ENCODE data around the gene ANKRD33B. TPM values are rescaled to one million over a fixed set of nuclear protein-coding genes. Genes with fewer than 3 reads are reported as not detected.

ANKRD33B gene
- total RNA-seq, 1 experiment from 2014 or later: not detected

DNA sequence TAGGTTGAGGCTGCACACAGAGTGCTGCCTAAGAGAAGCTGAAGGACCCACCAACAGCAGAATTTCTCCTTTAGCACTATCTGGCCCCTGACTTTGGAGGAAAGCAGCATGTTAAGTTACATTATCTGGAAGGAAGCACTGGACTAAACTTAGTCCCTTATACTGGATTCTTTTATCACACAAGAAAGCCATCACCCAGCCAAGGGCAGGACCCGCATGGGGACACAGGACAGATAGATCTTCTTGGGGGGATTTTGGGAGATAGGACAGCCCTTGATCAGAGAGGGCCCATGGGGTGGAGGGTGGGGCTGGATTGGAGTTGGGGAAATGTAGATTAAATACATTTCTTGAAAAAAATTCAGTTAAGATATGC, 14.4 kb downstream of the ANKRD33B start:
- DNase-seq (ENCODE audit: low spot score): no peak

GRCh38 chr5:10578869-10579268, 15.0 kb downstream of the ANKRD33B start:
- DNase-seq (ENCODE audit: low spot score): no peak

DNA sequence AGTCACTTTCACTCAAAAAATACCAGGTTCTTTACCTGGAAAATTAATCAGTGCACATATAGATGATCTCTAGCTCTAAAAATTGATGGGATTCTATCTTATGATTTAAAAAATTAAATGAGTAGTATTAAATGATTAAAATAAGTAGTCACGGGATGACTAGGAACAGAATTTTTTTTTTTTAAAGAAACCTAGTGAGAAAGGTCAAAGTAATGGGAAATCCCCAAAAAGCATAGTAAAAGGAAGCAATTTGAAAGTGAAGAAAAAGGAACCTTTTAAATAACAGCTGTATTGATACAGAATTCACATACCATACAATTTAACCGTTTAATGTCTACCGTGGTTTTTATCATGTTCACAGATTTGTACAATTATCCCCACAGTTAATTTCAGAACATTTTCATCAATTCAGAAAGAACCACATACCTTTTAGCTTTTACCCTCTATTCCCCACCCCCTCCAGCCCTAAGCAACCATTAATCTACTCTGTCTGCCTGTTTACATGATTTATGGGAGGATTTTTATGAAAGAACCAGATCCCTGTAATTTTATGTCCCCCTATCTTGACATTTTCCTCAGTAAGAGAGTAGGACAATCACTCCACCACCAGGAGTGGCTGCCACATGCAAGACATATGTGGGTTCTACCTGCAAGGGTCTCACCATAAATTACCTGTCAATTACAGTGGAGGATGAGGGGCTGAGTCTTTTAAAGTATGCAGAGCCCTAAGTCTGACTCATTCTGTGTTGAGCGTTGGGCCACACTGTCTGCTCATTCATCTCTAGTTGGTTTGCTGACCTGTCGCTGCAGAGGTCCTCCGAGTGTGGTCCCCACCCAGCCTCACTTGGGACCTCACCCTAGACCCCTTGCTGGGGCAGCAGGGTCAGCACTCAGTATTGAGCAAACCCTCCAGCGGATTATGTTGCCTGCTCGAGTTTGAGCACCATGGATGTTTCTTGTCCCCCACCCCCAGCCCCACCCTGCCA, 16.0 kb downstream of the ANKRD33B start:
- DNase-seq (ENCODE audit: low spot score): no peak

DNA sequence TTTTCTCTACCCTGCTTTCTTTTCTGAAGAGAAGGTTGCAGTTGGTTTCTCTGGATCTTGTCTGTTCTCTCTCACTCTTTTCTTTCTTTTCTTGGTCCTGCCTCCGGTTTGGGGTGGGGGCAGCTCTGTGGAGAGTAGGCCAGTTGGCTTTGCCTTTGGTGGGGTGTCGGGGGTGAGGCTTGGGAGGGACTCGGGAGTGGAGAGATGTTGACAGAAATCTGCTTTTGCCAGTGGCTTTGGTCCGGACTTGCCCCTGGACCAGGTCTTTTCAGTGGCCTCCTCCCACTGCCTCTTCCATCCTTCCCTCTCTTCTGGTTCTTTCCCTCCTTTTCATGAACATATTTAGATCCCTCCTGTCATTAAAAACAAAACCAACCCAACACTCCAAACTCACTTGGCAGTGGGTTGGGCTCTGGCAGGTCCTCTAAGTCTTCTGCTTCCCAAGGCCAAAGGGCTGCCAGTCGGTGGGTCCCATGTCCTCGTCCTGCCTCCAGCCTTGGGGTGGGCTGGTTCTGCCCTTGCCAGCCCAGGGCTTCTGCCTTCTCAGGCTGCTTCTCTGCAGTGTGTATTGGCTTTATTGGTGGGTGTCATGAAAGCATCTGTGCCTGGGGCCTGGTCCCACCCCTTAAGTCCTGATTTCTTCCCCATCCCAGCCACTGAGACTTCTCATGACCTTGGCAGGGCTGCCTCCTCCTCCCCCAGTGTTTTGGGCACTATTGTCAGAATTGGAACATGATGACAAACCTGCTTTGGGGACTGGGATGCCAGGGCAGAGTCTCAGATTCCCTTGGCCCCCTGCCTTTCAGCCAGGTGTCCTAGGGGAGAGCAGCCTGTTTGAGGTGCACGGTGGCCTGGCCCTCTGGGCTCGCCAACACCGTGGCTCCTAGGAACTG, 16.9 kb downstream of the ANKRD33B start:
- no peak for DNase-seq (ENCODE audit: low spot score)

- DNase-seq (ENCODE audit: low spot score): no peak
Measured at GRCh38 chr5:10581424-10581748, 17.5 kb downstream of the ANKRD33B start.

DNA sequence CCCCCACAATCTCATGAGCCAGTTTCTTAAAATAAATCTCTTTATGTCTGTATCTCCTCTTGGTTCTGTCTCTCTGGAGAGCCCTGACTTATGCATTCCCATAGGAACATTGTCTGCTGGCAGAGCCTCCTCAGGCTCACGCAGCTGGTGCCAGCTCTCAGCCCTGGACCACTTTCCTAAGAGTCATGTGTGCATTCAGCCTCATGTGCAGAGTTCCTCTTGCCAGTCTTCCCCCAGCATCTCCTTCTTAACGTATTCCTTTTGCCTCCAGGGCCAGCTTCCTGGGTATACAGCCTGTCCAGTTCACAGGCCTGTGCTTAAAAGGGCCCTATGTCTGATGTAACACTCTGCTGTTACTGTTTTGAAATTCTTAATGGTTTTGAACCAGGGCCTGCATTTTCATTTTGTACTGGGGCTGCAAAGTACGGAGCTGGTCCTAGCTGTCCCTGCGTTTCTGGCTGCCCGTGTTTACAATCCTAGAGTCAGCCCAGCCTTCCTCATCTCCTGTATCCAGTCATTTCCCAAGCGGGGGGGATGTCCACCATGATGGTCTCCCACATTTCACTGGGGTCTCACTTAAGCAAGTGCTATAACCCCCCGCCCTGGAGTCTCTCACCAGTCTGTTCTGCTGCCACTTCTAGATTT, 18.1 kb downstream of the ANKRD33B start:
- DNase-seq (ENCODE audit: low spot score): no peak

DNA sequence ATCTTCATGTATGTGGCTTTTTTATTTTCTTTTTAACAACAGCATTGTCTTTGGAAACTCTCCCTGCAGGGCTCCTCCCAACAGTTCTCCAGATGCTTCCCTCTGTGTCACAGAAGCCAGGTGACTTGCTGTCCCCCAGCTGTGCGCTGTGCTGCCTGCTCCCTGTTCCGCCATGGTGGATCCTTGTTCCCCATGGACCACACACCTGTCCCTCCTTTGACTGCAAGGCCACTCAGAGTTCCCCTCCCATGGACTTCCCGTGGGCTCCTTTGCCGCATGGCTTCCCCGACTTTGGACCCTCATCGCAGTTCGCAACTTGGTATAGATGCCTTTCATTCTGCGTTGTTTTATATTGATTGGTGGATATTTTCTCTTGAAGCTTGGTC, 18.6 kb downstream of the ANKRD33B start:
- no peak for DNase-seq (ENCODE audit: low spot score)

DNA sequence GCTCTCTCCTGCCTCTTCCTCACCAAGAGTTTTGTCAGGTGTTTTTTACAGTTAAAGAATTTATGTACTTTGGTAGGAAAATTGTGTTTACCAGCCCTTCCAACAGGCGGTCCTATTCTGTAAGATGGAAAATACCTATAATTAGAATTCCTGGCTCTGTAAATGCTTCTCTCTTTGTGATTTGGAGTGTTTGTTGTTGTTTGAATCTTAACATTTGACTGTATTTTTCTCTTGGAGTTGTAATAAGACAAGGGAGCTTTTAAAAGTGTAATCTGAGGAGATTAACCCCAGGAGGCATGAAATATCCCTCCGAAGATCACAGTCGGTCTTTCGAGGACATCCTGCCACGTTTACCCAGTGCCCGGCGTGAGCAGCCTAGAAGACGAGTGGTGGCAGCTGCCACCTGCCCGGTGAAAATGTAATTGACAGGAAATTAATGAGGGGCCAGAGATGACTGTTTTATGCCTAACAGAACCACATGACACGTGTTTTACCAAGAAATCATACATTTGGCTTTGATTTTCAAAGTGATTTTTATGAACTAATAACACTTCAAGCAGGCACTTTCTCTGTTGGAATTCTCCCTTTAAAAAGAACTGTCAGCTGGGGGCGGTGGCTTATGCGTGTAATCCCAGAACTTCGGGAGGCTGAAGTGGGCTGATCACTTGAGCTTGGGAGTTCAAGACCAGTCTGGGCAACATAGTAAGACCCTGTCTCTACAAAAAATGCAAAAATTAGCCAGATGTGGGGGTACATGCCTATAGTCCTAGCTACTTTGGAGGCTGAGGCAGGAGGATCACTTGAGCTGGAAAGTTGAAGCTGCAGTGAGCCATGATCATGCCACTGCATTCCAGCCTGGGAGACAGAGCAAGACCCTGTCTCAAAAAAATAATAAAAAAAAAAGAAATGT, 20.0 kb downstream of the ANKRD33B start:
- no peak for DNase-seq (ENCODE audit: low spot score)

DNA sequence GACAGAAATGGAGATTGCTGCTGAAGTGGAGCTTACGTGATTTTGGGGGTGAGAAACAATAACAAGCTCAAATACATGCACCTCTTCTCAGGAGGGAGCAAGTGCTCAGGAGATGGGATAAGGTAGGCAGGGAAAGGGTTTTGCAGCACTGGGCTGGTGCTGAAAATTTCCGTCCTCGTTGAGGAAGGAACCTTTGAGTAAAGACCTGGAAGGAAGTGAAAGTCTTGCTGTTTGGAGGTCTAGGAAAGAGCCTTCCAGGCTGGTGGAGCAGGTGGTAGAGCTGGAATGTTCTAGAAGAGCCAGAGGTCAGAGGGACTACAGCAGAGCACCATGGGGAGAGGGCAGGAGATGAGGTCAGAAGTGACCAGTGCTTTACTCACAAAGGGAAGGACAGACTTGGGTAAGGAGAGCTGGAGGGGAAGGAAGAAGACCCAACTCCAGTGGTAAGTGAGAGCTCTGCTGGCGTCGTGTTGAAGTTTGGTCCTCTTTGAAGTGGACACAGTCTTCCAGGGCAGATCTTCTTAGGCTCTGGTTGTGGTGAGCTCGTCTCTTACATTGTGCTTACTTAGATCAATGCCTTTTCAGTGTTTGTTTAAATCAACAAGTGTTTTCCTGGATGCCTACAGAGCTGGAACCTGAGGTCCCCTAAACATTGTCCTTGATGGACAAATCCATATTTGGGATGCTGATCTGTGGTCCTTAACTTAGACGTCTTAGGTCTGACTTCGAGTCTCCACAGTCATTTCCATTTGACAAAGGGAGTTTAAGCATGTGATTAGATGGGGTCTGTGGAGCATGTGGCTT, 21.0 kb downstream of the ANKRD33B start:
- DNase-seq (ENCODE audit: low spot score): no peak

DNA sequence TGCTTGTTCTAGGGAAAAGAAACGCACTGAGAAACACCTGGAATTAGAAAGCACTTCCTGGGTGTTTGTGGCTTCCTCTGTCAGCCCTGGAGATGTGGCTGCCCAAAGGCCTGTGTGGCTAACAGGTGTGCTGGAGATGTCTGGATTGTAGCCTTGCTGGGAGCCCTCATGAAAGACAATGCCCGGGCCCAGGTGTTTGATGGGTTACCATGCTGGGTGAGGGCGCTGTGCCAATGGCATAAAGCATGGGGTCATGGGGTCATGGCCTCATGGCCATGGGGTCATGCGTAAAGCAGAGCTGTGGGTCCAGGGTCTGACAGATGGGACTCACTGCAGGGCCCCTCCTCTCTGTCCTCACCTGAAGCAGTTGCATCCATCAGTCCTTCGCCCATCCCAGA, 21.6 kb downstream of the ANKRD33B start:
- no peak for DNase-seq (ENCODE audit: low spot score)

- no peak for DNase-seq (ENCODE audit: low spot score)
Measured at GRCh38 chr5:10586008-10586407, 22.1 kb downstream of the ANKRD33B start.

DNA sequence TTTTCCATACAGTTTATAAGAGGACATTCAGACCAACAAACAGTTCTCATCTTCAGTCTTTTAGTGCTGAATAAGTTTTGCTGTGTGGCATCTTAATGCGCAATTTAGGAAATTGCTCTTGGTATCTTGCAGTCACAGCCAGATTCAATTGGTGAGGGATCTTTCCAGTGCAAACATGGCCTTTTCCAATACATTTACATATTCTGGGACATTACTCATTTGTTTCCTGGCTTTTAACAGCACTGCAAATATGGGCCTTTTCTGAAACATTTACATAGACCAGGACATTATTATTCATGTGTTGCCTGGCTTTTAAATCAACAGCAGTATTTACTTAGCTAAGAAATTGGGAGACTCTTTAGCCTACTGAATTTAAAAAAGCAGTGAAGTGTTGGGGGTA, 22.7 kb downstream of the ANKRD33B start:
- no peak for DNase-seq (ENCODE audit: low spot score)

DNA sequence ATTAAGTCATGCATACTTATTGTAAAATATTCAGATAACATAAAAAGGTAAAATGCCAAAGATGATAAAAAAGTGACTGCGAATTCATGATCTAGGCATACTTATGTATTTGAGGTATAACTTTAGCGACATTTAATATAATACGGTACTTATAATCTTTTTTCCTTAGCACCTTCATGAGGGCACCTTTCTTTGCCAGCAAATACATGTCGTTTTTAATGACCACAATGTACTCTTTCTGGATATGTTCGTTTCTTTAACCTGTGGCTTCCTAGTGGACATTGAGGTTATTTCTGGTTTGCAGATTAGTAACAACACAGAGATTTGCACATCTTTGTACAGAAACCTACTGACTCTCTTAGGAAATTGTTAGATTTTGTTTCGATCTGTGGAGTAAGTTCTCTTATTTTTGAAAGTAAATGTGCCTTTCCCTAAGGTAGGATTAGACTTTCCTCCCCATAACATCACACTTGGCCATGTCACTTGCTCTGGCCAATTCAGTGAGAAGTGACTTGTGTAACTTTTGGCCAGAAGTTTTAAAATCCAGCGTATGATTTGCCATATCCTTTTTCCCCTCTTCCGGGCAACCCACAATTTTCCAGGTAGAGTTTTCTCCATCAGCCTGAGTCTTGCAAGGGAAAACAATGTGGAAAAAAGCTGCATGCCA, 24.4 kb downstream of the ANKRD33B start:
- DNase-seq (ENCODE audit: low spot score): no peak

- DNase-seq (ENCODE audit: low spot score): no peak
Measured at GRCh38 chr5:10588779-10589447, 25.0 kb downstream of the ANKRD33B start.

GRCh38 chr5:10590226-10590999, 26.5 kb downstream of the ANKRD33B start:
- DNase-seq (ENCODE audit: low spot score): no peak

GRCh38 chr5:10591159-10591558, 27.3 kb downstream of the ANKRD33B start:
- DNase-seq (ENCODE audit: low spot score): no peak

DNA sequence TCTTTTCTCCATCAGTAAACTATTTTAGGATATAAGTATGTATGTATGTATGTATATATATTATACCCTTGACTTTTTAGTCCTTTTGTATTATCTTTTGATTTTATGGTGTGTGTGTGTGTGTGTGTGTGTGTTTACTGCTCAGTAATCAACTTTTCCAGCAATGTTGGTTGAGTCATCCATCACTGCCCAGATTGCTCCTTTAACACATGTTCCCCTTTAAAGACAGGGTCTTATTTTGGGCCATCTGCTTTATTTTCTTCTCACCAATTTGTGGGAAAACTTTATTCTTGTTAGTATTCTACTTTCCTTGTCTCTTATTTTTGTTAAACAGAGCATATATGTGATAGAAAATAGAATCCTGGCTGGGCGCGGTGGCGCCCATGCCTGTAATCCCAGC, 28.1 kb downstream of the ANKRD33B start:
- DNase-seq (ENCODE audit: low spot score): no peak

DNA sequence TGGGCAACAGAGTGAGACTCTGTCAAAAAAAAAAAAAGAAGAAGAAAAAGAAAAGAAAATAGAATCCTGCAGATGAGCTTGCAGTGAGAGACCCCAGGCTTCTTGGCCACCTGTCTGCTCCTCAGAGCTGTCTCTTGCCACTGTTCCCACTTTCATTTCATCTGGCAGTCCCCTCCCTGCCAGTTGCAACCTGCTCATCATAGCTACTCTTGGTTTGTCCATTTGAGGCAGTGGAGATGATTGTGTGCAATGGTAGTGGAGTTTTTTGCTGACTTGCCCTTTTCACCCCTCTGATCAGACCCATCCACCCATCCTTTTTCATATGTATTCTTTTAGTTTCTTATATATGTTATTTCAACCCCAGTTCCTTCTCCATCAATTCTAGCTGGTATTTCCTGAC, 28.7 kb downstream of the ANKRD33B start:
- no peak for DNase-seq (ENCODE audit: low spot score)

Data from HT-29 (cell line).